Kidney (tissue), 14 donors: Measurements from ENCODE around the gene COL12A1. TPM values are rescaled to one million over a fixed set of nuclear protein-coding genes. Genes with fewer than 3 reads are reported as not detected.
A peak's percentile ranks its signal among the peaks of the same experiment; 100 is the strongest.

Experiments
- DNase-seq, 5 donors: peaks; one replicate each; pipeline ENCODE4 v3.0.0-alpha.2; 2013 to 2020
- FAIRE-seq: peaks from 2 replicates; lab custom pipeline; 2012; peaks lifted over from hg19 to GRCh38; lab: Jason Lieb, UNC
- H3K27ac ChIP-seq, 2 donors: one replicate each; pipeline ENCODE4 v1.7.0; 2013; ENCODE audit warnings: low read depth in 2 of 2, low read length in 2 of 2, inconsistent platforms in 1 of 2
- H3K27me3 ChIP-seq: one replicate; pipeline ENCODE4 v1.7.1; 2013; ENCODE audit warnings: low read length, inconsistent platforms; ENCODE audit not compliant: control insufficient read depth, insufficient read depth
- H3K36me3 ChIP-seq, 3 donors: one replicate each; pipeline versions ENCODE4 v1.7.0 to v1.7.1; 2013; ENCODE audit warnings: low read length in 3 of 3, control low read depth in 1 of 3, inconsistent platforms in 1 of 3; ENCODE audit not compliant: insufficient read depth in 3 of 3, control insufficient read depth in 2 of 3
- H3K4me1 ChIP-seq, 3 donors: one replicate each; pipeline versions ENCODE4 v1.7.0 to v1.7.1; 2013; ENCODE audit warnings: low read length in 3 of 3, inconsistent platforms in 1 of 3, low read depth in 1 of 3; ENCODE audit not compliant: control insufficient read depth in 2 of 3, insufficient read depth in 2 of 3
- H3K4me3 ChIP-seq, 3 donors: one replicate each; pipeline versions ENCODE4 v1.7.0 to v1.8.1; 2013; ENCODE audit warnings: low read length in 3 of 3, control low read depth in 1 of 3, inconsistent platforms in 1 of 3
- H3K9ac ChIP-seq, 3 donors: one replicate each; pipeline versions ENCODE4 v1.7.0 to v1.7.1; 2013; ENCODE audit warnings: low read length in 3 of 3, control low read depth in 1 of 3, inconsistent platforms in 1 of 3
- H3K9me3 ChIP-seq, 3 donors: one replicate each; pipeline versions ENCODE4 v1.7.0 to v1.7.1; 2013; ENCODE audit warnings: low read length in 3 of 3, control low read depth in 1 of 3, inconsistent platforms in 1 of 3; ENCODE audit not compliant: control insufficient read depth in 2 of 3, insufficient read depth in 1 of 3
- CTCF ChIP-seq: IDR thresholded peaks from 3 replicates; pipeline ENCODE4 v1.5.1; 2012; ENCODE audit warnings: mild to moderate bottlenecking, moderate library complexity, borderline replicate concordance; ENCODE audit not compliant: insufficient read depth; ENCODE audit errors: extremely low read depth
- intact Hi-C: fragments of 100-400 bp; cut with DNase I; formaldehyde crosslinking; loops from one replicate; pipeline ENCODE4 v1.11.1; 2022
- polyA plus RNA-seq: library from polyadenylated mRNA; stranded (reverse); fragments of 350-450 nt; fragmentation: Illumina TruSeq; extraction: RNeasy Lipid Tissue Mini Kit (QIAGEN cat#74804); gene quantifications from one replicate; pipeline ENCODE4 v1.2.3, GENCODE V29; 2014; ENCODE audit warnings: low read depth, low replicate concordance; ENCODE audit not compliant: insufficient read depth
- total RNA-seq: library from RNA; stranded (reverse); fragmentation: NEBNext Ultra II Directional; extraction: Animal tissue kit (Norgen Biotek cat#: 25700); gene quantifications from one replicate; pipeline ENCODE4 v1.2.1, GENCODE V29; 2021
- donor health status: control.
- donor health status: control.
- donor health status: control.
- donor health status: control.
- donor health status: control.
- donor health status: DM: yes; HTN: yes; CAD: no.
- donor health status: Normal renal cell carcinoma (clear cell type).

COL12A1 gene
- total and polyA plus RNA-seq, 2 donors from 2014 or later = 12.3 to 28.3 TPM

DNA sequence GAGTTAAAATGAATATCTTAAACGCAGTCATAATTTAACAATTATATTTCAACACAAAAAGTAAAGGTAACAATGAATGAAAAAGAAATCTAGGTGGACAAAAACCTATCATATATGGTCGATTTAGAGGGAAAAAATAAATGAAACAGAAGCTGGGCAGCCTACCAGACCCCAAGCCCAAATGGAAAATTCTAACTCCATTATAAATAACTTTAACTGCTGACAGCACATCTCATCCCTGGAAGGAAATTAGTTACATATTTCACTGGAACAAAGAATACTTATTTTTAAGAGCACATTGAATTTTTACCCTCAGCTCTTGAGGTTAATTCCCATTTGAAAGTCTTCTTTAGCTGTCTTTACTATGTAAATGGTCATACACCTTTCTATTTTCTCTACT lies 39.1 kb downstream of the COL12A1 start:
- H3K4me3 ChIP-seq = no peak overlapping the region
- FAIRE-seq (no peak), DNase-seq (peak in 1 of 5 donors; percentile 21)
- H3K9ac ChIP-seq = no peak overlapping the region
- no peaks in the 10 kb centered on the region for H3K27me3 ChIP-seq
- H3K27ac ChIP-seq = no peak overlapping the region
- H3K9me3 ChIP-seq = no peaks in the 10 kb centered on the region
- TF ChIP-seq CTCF = no peak
- no peaks in the 10 kb centered on the region for H3K4me1 ChIP-seq
- H3K36me3 ChIP-seq = peaks cover 0 to 2% (median 0%) of the 10 kb centered on the region in 3 donors
- intact Hi-C loops = no loop called here

GRCh38 chr6:75166236-75166635 lies 39.6 kb downstream of the COL12A1 start:
- peaks cover 0 to 2% (median 0%) of the 10 kb centered on the region in 3 donors for H3K36me3 ChIP-seq
- no peak overlapping the region for H3K27ac ChIP-seq
- DNase-seq = no peak
- H3K4me1 ChIP-seq = no peaks in the 10 kb centered on the region
- no peak for TF ChIP-seq CTCF
- no peaks in the 10 kb centered on the region for H3K27me3 ChIP-seq
- FAIRE-seq = no peak
- H3K9me3 ChIP-seq = no peaks in the 10 kb centered on the region
- intact Hi-C loops = no loop called here
- H3K4me3 ChIP-seq = no peak overlapping the region
- H3K9ac ChIP-seq = no peak overlapping the region

DNA sequence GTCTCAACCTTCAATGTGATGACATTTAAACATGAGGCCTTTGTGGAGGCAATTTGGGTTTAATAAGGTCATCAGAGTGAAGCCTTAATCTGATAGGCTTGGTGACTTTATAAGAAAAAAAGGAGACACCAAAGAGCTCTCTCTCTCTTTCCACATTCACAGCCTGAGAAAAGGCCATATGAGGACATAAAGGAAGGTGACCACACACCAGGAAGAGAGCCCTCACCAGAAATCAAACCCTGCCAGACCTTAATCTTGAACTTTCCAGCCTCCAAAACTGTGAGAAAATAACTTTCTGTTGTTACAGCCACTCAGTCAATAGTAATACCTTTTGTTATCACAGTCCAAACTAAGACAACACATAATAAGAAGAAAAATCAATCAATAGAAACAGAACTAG lies 47.7 kb downstream of the COL12A1 start:
- H3K9ac ChIP-seq = no peak overlapping the region
- no peak overlapping the region for H3K27ac ChIP-seq
- H3K4me1 ChIP-seq = no peaks in the 10 kb centered on the region
- no peaks in the 10 kb centered on the region for H3K27me3 ChIP-seq
- H3K4me3 ChIP-seq = no peak overlapping the region
- DNase-seq (no peak), FAIRE-seq (no peak)
- TF ChIP-seq CTCF = no peak
- intact Hi-C loops = no loop called here
- H3K36me3 ChIP-seq = no peaks in the 10 kb centered on the region
- no peaks in the 10 kb centered on the region for H3K9me3 ChIP-seq

GRCh38 chr6:75157336-75157735 lies 48.5 kb downstream of the COL12A1 start:
- FAIRE-seq (no peak), DNase-seq (no peak)
- Histone ChIP-seq H3K9me3 (no peaks in the 10 kb centered on the region), H3K27me3 (no peaks in the 10 kb centered on the region), H3K27ac (no peak overlapping the region), H3K9ac (no peak overlapping the region), H3K36me3 (no peaks in the 10 kb centered on the region), H3K4me3 (no peak overlapping the region), H3K4me1 (no peaks in the 10 kb centered on the region)
- no peak for TF ChIP-seq CTCF
- intact Hi-C loops = no loop called here
